Vagina (tissue), 2 donors: Measurements from ENCODE around the gene ERFE.

Source experiments
- POLR2AphosphoS5 ChIP-seq, 2 donors: sonication (generic); formaldehyde crosslinking; IDR thresholded peaks; one replicate each; pipeline ENCODE4 v1.9.0; 2017; ENCODE audit warnings: antibody characterized with exemption in 2 of 2, mild to moderate bottlenecking in 2 of 2, low read depth in 1 of 2; ENCODE audit not compliant: insufficient read depth in 1 of 2
- TF ChIP-seq, protein P1 (sequence below), 3 experiments: fragments of 450-650 bp in 2 of 3; fragments of 200-600 bp in 1 of 3; sonication (generic) in 1 of 3; IDR thresholded peaks; one replicate each; pipeline ENCODE4 v1.5.1; 2017 to 2019; ENCODE audit warnings: antibody characterized with exemption in 3 of 3, mild to moderate bottlenecking in 2 of 3, moderate library complexity in 2 of 3

DNA sequence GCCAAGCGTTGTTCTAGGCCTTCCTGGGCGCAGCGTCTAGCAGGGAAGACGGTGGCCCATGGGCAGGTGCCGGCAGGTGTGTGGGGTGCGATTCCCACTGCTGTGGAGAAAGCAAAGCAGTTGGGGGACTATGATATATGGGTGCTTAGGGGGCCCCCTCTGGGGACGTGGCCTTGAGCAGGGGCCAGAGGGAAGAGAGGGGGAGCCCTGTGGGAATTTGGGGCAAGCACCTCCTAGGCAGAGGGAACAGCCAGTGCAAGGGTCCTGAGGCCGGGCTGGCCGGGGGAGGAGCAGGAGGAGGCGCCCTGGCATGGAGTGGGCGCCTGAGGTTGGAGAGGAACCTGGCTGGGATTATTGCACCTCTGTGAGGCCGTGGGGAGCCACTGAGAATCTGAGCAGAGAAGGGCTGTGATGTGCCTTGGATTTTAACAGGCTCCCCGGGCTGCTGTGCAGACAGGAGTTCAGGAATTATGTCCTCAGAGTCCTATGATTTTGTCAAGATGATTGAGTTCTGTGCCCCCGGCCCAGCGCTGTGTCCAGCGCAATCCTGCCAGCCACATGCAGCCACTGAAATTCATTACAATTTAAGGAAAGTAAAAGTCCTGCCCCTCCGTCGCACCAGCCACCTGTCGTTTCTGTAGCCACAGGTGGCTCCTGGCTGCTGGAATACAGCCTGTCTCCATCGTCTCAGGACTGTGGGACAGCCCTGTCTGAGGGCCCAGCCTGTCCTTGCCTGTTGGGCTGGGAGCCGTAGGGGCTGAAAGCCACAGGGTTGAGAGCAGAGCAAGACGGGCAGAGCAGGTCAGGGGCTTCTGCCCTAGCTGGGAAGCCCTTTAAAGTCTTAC is 29.4 kb upstream of the ERFE start:
- TF ChIP-seq, protein P1, sequence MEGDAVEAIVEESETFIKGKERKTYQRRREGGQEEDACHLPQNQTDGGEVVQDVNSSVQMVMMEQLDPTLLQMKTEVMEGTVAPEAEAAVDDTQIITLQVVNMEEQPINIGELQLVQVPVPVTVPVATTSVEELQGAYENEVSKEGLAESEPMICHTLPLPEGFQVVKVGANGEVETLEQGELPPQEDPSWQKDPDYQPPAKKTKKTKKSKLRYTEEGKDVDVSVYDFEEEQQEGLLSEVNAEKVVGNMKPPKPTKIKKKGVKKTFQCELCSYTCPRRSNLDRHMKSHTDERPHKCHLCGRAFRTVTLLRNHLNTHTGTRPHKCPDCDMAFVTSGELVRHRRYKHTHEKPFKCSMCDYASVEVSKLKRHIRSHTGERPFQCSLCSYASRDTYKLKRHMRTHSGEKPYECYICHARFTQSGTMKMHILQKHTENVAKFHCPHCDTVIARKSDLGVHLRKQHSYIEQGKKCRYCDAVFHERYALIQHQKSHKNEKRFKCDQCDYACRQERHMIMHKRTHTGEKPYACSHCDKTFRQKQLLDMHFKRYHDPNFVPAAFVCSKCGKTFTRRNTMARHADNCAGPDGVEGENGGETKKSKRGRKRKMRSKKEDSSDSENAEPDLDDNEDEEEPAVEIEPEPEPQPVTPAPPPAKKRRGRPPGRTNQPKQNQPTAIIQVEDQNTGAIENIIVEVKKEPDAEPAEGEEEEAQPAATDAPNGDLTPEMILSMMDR (IDR thresholded peaks at IDR 0.05), result no peak
- no peak for TF ChIP-seq POLR2AphosphoS5 (IDR thresholded peaks at IDR 0.05; ENCODE audit: insufficient read depth in 1 of 2, low read depth in 1 of 2)
